Astrocyte (in vitro differentiated cells and primary cell): Measurements from ENCODE around the gene RAB19. TPM values are rescaled to one million over a fixed set of nuclear protein-coding genes. Genes with fewer than 3 reads are reported as not detected.

Source experiments
- DNase-seq: peaks from one replicate; pipeline ENCODE4 v3.0.0-alpha.2; 2010; ENCODE audit warnings: low read depth
- FAIRE-seq: peaks from 2 replicates; lab custom pipeline; 2011; peaks lifted over from hg19 to GRCh38; lab: Jason Lieb, UNC
- H2AFZ ChIP-seq: 2 replicates; pipeline ENCODE4 v1.6.0; 2012; ENCODE audit warnings: low read depth, low read length, inconsistent platforms
- H3K27ac ChIP-seq: 2 replicates; pipeline ENCODE4 v1.5.1; 2011; ENCODE audit warnings: low read depth, low read length, inconsistent platforms
- H3K27me3 ChIP-seq: 2 replicates; pipeline ENCODE4 v1.6.0; 2011; ENCODE audit warnings: low read length, inconsistent platforms; ENCODE audit not compliant: insufficient read depth
- H3K36me3 ChIP-seq: 2 replicates; pipeline ENCODE4 v1.5.1; 2011; ENCODE audit warnings: low read length, inconsistent platforms; ENCODE audit not compliant: insufficient read depth
- H3K4me1 ChIP-seq: 2 replicates; pipeline ENCODE4 v1.5.1; 2011; ENCODE audit warnings: low read length, inconsistent platforms; ENCODE audit not compliant: insufficient read depth
- H3K4me2 ChIP-seq: 2 replicates; pipeline ENCODE4 v1.6.0; 2012; ENCODE audit warnings: low read length, inconsistent platforms
- H3K4me3 ChIP-seq: 2 replicates; pipeline ENCODE4 v1.5.1; 2011; ENCODE audit warnings: low read depth, mild to moderate bottlenecking, low read length, inconsistent platforms; ENCODE audit not compliant: insufficient read depth
- H3K79me2 ChIP-seq: 2 replicates; pipeline ENCODE4 v1.6.0; 2012; ENCODE audit warnings: mild to moderate bottlenecking, low read length, inconsistent platforms; ENCODE audit not compliant: insufficient read depth
- H3K9ac ChIP-seq: 2 replicates; pipeline ENCODE4 v1.6.0; 2012; ENCODE audit warnings: mild to moderate bottlenecking, low read length, inconsistent platforms
- H3K9me3 ChIP-seq: 2 replicates; pipeline ENCODE4 v1.5.1; 2012; ENCODE audit warnings: low read depth, mild to moderate bottlenecking, low read length, inconsistent platforms; ENCODE audit not compliant: insufficient read depth
- H4K20me1 ChIP-seq: 2 replicates; pipeline ENCODE4 v1.6.0; 2012; ENCODE audit warnings: low read length, inconsistent platforms; ENCODE audit not compliant: insufficient read depth
- H3K27ac Mint-ChIP-seq: one replicate; pipeline ENCODE4 v1.8.0; 2021; ENCODE audit warnings: mild to moderate bottlenecking, mixed read lengths; ENCODE audit not compliant: unreplicated experiment
- H3K27me3 Mint-ChIP-seq: one replicate; pipeline ENCODE4 v1.8.0; 2021; ENCODE audit warnings: low read depth, mixed read lengths; ENCODE audit not compliant: unreplicated experiment
- H3K36me3 Mint-ChIP-seq: one replicate; pipeline ENCODE4 v1.8.0; 2021; ENCODE audit warnings: low read depth, mixed read lengths; ENCODE audit not compliant: unreplicated experiment
- H3K4me1 Mint-ChIP-seq: one replicate; pipeline ENCODE4 v1.8.0; 2021; ENCODE audit warnings: low read depth, mixed read lengths; ENCODE audit not compliant: unreplicated experiment
- H3K4me3 Mint-ChIP-seq: one replicate; pipeline ENCODE4 v1.8.0; 2021; ENCODE audit warnings: mild to moderate bottlenecking, moderate library complexity, mixed read lengths; ENCODE audit not compliant: unreplicated experiment
- H3K9me3 Mint-ChIP-seq: one replicate; pipeline ENCODE4 v1.8.0; 2021; ENCODE audit warnings: mild to moderate bottlenecking, mixed read lengths; ENCODE audit not compliant: unreplicated experiment
- EZH2 ChIP-seq: IDR thresholded peaks from 2 replicates; pipeline ENCODE4 v1.6.1; 2012; ENCODE audit warnings: mild to moderate bottlenecking, low read length, inconsistent platforms; ENCODE audit not compliant: insufficient read depth
- total RNA-seq: library from RNA; stranded (reverse); gene quantifications from 2 replicates; pipeline ENCODE4 v1.2.1, GENCODE V29; 2021
- TF ChIP-seq, protein P1 (sequence below): IDR thresholded peaks from 2 replicates; pipeline ENCODE4 v1.5.1; 2011; ENCODE audit warnings: low read depth, mild to moderate bottlenecking, inconsistent platforms, low read length, moderate library complexity; ENCODE audit not compliant: insufficient read depth

The RAB19 gene
- total RNA-seq, 1 donor from 2014 or later = not detected

- peaks cover 10% of the 10 kb centered on the region for H3K36me3 ChIP-seq
- no peak overlapping the region for H3K27ac Mint-ChIP-seq
- no peak overlapping the region for H3K4me3 ChIP-seq
- H3K4me1 Mint-ChIP-seq = no peaks in the 10 kb centered on the region
- no peaks in the 10 kb centered on the region for H3K27me3 Mint-ChIP-seq
- no peak overlapping the region for H2AFZ ChIP-seq
- no peaks in the 10 kb centered on the region for H3K4me1 ChIP-seq
- no peak overlapping the region for H3K4me2 ChIP-seq
- FAIRE-seq (no peak), DNase-seq (no peak)
- peaks cover 63% of the 10 kb centered on the region for H3K79me2 ChIP-seq
- H3K4me3 Mint-ChIP-seq = no peak overlapping the region
- no peaks in the 10 kb centered on the region for H3K9me3 ChIP-seq
- H3K9ac ChIP-seq = no peak overlapping the region
- H4K20me1 ChIP-seq = peaks cover 69% of the 10 kb centered on the region
- H3K27me3 ChIP-seq = peaks cover 2% of the 10 kb centered on the region
- no peak for TF ChIP-seq EZH2
- TF ChIP-seq, protein P1, sequence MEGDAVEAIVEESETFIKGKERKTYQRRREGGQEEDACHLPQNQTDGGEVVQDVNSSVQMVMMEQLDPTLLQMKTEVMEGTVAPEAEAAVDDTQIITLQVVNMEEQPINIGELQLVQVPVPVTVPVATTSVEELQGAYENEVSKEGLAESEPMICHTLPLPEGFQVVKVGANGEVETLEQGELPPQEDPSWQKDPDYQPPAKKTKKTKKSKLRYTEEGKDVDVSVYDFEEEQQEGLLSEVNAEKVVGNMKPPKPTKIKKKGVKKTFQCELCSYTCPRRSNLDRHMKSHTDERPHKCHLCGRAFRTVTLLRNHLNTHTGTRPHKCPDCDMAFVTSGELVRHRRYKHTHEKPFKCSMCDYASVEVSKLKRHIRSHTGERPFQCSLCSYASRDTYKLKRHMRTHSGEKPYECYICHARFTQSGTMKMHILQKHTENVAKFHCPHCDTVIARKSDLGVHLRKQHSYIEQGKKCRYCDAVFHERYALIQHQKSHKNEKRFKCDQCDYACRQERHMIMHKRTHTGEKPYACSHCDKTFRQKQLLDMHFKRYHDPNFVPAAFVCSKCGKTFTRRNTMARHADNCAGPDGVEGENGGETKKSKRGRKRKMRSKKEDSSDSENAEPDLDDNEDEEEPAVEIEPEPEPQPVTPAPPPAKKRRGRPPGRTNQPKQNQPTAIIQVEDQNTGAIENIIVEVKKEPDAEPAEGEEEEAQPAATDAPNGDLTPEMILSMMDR = no peak
- peaks cover 2% of the 10 kb centered on the region for H3K36me3 Mint-ChIP-seq
- no peaks in the 10 kb centered on the region for H3K9me3 Mint-ChIP-seq
- H3K27ac ChIP-seq = no peak overlapping the region
These were observed 18.8 kb upstream of the RAB19 start for GRCh38 chr7:140384894-140385545.

DNA sequence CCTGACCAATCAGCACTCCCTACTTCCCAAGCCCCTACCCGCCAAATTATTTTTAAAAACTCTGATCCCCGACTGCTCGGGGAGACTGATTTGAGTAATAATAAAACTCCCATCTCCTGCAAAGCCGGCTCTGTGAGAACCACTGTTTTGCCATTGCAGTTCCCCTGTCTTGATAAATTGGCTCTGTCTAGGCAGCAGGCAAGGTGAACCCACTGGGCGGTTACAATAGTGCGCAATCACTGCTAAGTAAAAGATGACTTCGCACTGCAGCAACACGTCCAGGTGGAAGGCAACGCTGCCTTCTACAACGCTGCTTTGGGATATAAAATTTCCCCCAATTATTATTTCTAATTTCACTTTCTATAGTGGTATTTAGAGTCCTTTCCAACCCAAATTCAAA lies 14.4 kb upstream of the RAB19 start:
- Mint-ChIP-seq H3K9me3 (no peaks in the 10 kb centered on the region), H3K27ac (no peak overlapping the region), H3K4me3 (no peak overlapping the region), H3K4me1 (no peaks in the 10 kb centered on the region), H3K27me3 (no peaks in the 10 kb centered on the region), H3K36me3 (peaks cover 2% of the 10 kb centered on the region)
- DNase-seq = no peak
- TF ChIP-seq EZH2 = no peak
- TF ChIP-seq, protein P1 = no peak
- FAIRE-seq = no peak
- H3K4me1 ChIP-seq = peaks cover 9% of the 10 kb centered on the region
- H4K20me1 ChIP-seq = peaks cover 90% of the 10 kb centered on the region
- H2AFZ ChIP-seq = no peak overlapping the region
- no peaks in the 10 kb centered on the region for H3K9me3 ChIP-seq
- no peaks in the 10 kb centered on the region for H3K36me3 ChIP-seq
- H3K9ac ChIP-seq = no peak overlapping the region
- H3K4me3 ChIP-seq = no peak overlapping the region
- H3K4me2 ChIP-seq = no peak overlapping the region
- H3K27ac ChIP-seq = no peak overlapping the region
- H3K27me3 ChIP-seq = peaks cover 2% of the 10 kb centered on the region
- H3K79me2 ChIP-seq = peaks cover 90% of the 10 kb centered on the region

DNA sequence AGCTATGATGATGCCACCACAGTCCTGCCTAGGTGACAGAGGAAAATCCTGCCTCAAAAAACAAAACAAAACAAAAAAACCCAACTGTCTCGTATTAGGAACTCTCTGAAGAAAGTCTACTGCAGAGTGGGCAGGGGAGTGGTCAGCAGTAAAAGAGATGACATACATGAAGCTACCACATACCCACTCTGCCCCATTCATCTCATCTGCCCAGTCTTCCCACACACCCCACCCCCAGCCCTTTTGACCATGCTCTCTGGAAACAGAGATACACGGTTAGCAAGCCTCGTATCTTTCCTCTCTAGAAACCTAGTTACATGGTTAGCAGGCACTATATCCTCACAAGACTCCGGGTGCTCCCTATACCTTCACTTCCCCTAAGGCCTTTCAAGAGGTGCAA lies 13.8 kb upstream of the RAB19 start:
- Histone ChIP-seq H4K20me1 (peaks cover 89% of the 10 kb centered on the region), H3K27ac (no peak overlapping the region), H3K4me1 (peaks cover 9% of the 10 kb centered on the region), H3K79me2 (peaks cover 88% of the 10 kb centered on the region), H3K4me2 (no peak overlapping the region), H3K27me3 (peaks cover 2% of the 10 kb centered on the region), H2AFZ (no peak overlapping the region), H3K4me3 (no peak overlapping the region), H3K36me3 (no peaks in the 10 kb centered on the region), H3K9me3 (no peaks in the 10 kb centered on the region), H3K9ac (no peak overlapping the region)
- Mint-ChIP-seq H3K36me3 (peaks cover 2% of the 10 kb centered on the region), H3K9me3 (no peaks in the 10 kb centered on the region), H3K4me3 (no peak overlapping the region), H3K4me1 (no peaks in the 10 kb centered on the region), H3K27ac (no peak overlapping the region), H3K27me3 (no peaks in the 10 kb centered on the region)
- DNase-seq = no peak
- no peak for FAIRE-seq
- TF ChIP-seq, protein P1 = no peak
- TF ChIP-seq EZH2 = no peak
